GF-D8 (cell line): Measurements from ENCODE around the gene TMEM19.

Source experiments
- DNase-seq: peaks from one replicate; lab custom pipeline; 2025; lab: John Stamatoyannopoulos, UW

TMEM19 gene

GRCh38 chr12:71719647-71720370 is 33.9 kb downstream of the TMEM19 start:
- no peak for DNase-seq

- DNase-seq, result no peak
Observed at GRCh38 chr12:71721783-71722505, 36.1 kb downstream of the TMEM19 start.

- DNase-seq, result no peak
Observed at GRCh38 chr12:71725011-71725410, 39.1 kb downstream of the TMEM19 start.

GRCh38 chr12:71726548-71726947 is 40.7 kb downstream of the TMEM19 start:
- no peak for DNase-seq

GRCh38 chr12:71727958-71728357 is 42.1 kb downstream of the TMEM19 start:
- DNase-seq, result no peak

- no peak for DNase-seq
Observed at GRCh38 chr12:71730936-71731335, 45.1 kb downstream of the TMEM19 start.

GRCh38 chr12:71731439-71732356 is 45.8 kb downstream of the TMEM19 start:
- DNase-seq, result no peak

- no peak for DNase-seq
Observed at GRCh38 chr12:71732357-71732712, 46.5 kb downstream of the TMEM19 start.

GRCh38 chr12:71737197-71737596 is 51.3 kb downstream of the TMEM19 start:
- DNase-seq, result no peak

GRCh38 chr12:71742998-71743397 is 57.1 kb downstream of the TMEM19 start:
- no peak for DNase-seq

- no peak for DNase-seq
Observed at GRCh38 chr12:71744522-71745300, 58.8 kb downstream of the TMEM19 start.

GRCh38 chr12:71746974-71747611 is 61.2 kb downstream of the TMEM19 start:
- peak; percentile 30 for DNase-seq

- DNase-seq, result no peak
Observed at GRCh38 chr12:71748081-71748850, 62.4 kb downstream of the TMEM19 start.

GRCh38 chr12:71749666-71750065 is 63.8 kb downstream of the TMEM19 start:
- DNase-seq, result no peak

- DNase-seq, result peak; percentile 15
Observed at GRCh38 chr12:71752891-71753290, 67.0 kb downstream of the TMEM19 start.
